Measurements from ENCODE around the gene COX10. TPM values are rescaled to one million over a fixed set of nuclear protein-coding genes. Genes with fewer than 3 reads are reported as not detected.
A peak's percentile ranks its signal among the peaks of the same experiment; 100 is the strongest.

The COX10 gene
- total RNA-seq, 1 experiment from 2014 or later: 34.5 TPM

- no peaks in the 10 kb centered on the region for H3K27me3 ChIP-seq (ENCODE audit: low read length)
- H3K27ac ChIP-seq (ENCODE audit: low read length): no peak overlapping the region
- H3K36me3 ChIP-seq (ENCODE audit: insufficient read depth, low read length): no peaks in the 10 kb centered on the region
- H3K4me3 ChIP-seq (ENCODE audit: low read length): no peak overlapping the region
- H3K4me1 ChIP-seq (ENCODE audit: low read length): peaks cover 5% of the 10 kb centered on the region
- no peak overlapping the region for H3K9ac ChIP-seq (ENCODE audit: low read length)
- no peak overlapping the region for H3K4me2 ChIP-seq (ENCODE audit: low read depth, low read length, poor library complexity, severe bottlenecking)
- DNase-seq: no peak
- H3K79me2 ChIP-seq (ENCODE audit: low read length): peaks cover 32% of the 10 kb centered on the region; the same call in 1 of the 2 replicates
- H3K9me3 ChIP-seq (ENCODE audit: low read length): no peaks in the 10 kb centered on the region
- no peaks in the 10 kb centered on the region for H3K9me2 ChIP-seq (replicated peaks; ENCODE audit: insufficient read depth, low read length)
- no peaks in the 10 kb centered on the region for H4K20me1 ChIP-seq (ENCODE audit: insufficient read depth, low read depth, low read length)
- no peak overlapping the region for H2AFZ ChIP-seq (ENCODE audit: low read length)
These were observed 130.3 kb downstream of the COX10 start for GRCh38 chr17:14199601-14200000.

DNA sequence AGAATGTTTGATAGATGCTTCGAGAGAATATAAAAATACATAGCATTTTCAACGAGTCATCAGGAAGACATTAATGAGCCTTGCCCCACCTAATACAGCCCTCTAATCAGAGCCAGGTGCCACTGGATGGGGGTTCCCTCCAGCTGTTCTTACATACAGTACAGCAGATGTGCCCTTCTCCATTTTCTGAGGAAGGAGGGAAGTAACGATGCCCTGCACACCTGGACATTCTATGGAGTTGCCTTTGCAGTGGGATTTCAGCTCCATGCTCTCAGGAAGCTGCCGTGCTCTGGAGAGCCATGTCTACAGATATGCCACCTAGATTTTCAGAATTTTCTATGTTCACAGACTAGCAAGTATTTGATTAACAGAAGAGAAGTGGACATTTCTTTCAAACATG is 131.1 kb downstream of the COX10 start:
- Histone ChIP-seq H3K4me1 (ENCODE audit: low read length) (peaks cover 5% of the 10 kb centered on the region), H3K9ac (ENCODE audit: low read length) (no peak overlapping the region), H3K27ac (ENCODE audit: low read length) (no peak overlapping the region), H3K4me2 (ENCODE audit: low read depth, low read length, poor library complexity, severe bottlenecking) (no peak overlapping the region), H3K9me3 (ENCODE audit: low read length) (no peaks in the 10 kb centered on the region), H2AFZ (ENCODE audit: low read length) (no peak overlapping the region), H4K20me1 (ENCODE audit: insufficient read depth, low read depth, low read length) (no peaks in the 10 kb centered on the region), H3K36me3 (ENCODE audit: insufficient read depth, low read length) (no peaks in the 10 kb centered on the region), H3K79me2 (ENCODE audit: low read length) (peaks cover 28% of the 10 kb centered on the region; the same call in 1 of the 2 replicates), H3K4me3 (ENCODE audit: low read length) (no peak overlapping the region), H3K27me3 (ENCODE audit: low read length) (no peaks in the 10 kb centered on the region), H3K9me2 (replicated peaks; ENCODE audit: insufficient read depth, low read length) (no peaks in the 10 kb centered on the region)
- DNase-seq: no peak

- H4K20me1 ChIP-seq (ENCODE audit: insufficient read depth, low read depth, low read length): no peaks in the 10 kb centered on the region
- no peaks in the 10 kb centered on the region for H3K9me3 ChIP-seq (ENCODE audit: low read length)
- no peak overlapping the region for H3K4me2 ChIP-seq (ENCODE audit: low read depth, low read length, poor library complexity, severe bottlenecking)
- H3K27me3 ChIP-seq (ENCODE audit: low read length): no peaks in the 10 kb centered on the region
- H3K36me3 ChIP-seq (ENCODE audit: insufficient read depth, low read length): no peaks in the 10 kb centered on the region
- no peak overlapping the region for H3K9ac ChIP-seq (ENCODE audit: low read length)
- H3K4me3 ChIP-seq (ENCODE audit: low read length): no peak overlapping the region
- no peak for DNase-seq
- H3K27ac ChIP-seq (ENCODE audit: low read length): no peak overlapping the region
- H2AFZ ChIP-seq (ENCODE audit: low read length): no peak overlapping the region
- no peaks in the 10 kb centered on the region for H3K9me2 ChIP-seq (replicated peaks; ENCODE audit: insufficient read depth, low read length)
- peaks cover 22% of the 10 kb centered on the region; the same call in 1 of the 2 replicates for H3K79me2 ChIP-seq (ENCODE audit: low read length)
- peaks cover 1% of the 10 kb centered on the region for H3K4me1 ChIP-seq (ENCODE audit: low read length)
These were observed 132.0 kb downstream of the COX10 start for GRCh38 chr17:14201021-14201987.

GRCh38 chr17:14201988-14202380 is 132.7 kb downstream of the COX10 start:
- Histone ChIP-seq H2AFZ (ENCODE audit: low read length) (no peak overlapping the region), H3K27me3 (ENCODE audit: low read length) (no peaks in the 10 kb centered on the region), H3K4me1 (ENCODE audit: low read length) (no peaks in the 10 kb centered on the region; the same call in 1 of the 2 replicates), H3K9ac (ENCODE audit: low read length) (no peak overlapping the region), H3K4me2 (ENCODE audit: low read depth, low read length, poor library complexity, severe bottlenecking) (no peak overlapping the region), H3K36me3 (ENCODE audit: insufficient read depth, low read length) (no peaks in the 10 kb centered on the region), H3K79me2 (ENCODE audit: low read length) (peaks cover 22% of the 10 kb centered on the region; the same call in 1 of the 2 replicates), H3K9me2 (replicated peaks; ENCODE audit: insufficient read depth, low read length) (no peaks in the 10 kb centered on the region), H3K27ac (ENCODE audit: low read length) (no peak overlapping the region), H4K20me1 (ENCODE audit: insufficient read depth, low read depth, low read length) (no peaks in the 10 kb centered on the region), H3K4me3 (ENCODE audit: low read length) (no peak overlapping the region), H3K9me3 (ENCODE audit: low read length) (no peaks in the 10 kb centered on the region)
- no peak for DNase-seq

GRCh38 chr17:14202388-14203166 is 133.3 kb downstream of the COX10 start:
- H3K27ac ChIP-seq (ENCODE audit: low read length): no peak overlapping the region
- no peak overlapping the region for H3K9ac ChIP-seq (ENCODE audit: low read length)
- peaks cover 22% of the 10 kb centered on the region; the same call in 1 of the 2 replicates for H3K79me2 ChIP-seq (ENCODE audit: low read length)
- no peaks in the 10 kb centered on the region for H3K9me3 ChIP-seq (ENCODE audit: low read length)
- no peak overlapping the region for H3K4me3 ChIP-seq (ENCODE audit: low read length)
- H3K36me3 ChIP-seq (ENCODE audit: insufficient read depth, low read length): no peaks in the 10 kb centered on the region
- no peak for DNase-seq
- no peaks in the 10 kb centered on the region for H3K27me3 ChIP-seq (ENCODE audit: low read length)
- H2AFZ ChIP-seq (ENCODE audit: low read length): no peak overlapping the region
- H3K4me1 ChIP-seq (ENCODE audit: low read length): no peaks in the 10 kb centered on the region; the same call in 1 of the 2 replicates
- H3K4me2 ChIP-seq (ENCODE audit: low read depth, low read length, poor library complexity, severe bottlenecking): no peak overlapping the region
- no peaks in the 10 kb centered on the region for H4K20me1 ChIP-seq (ENCODE audit: insufficient read depth, low read depth, low read length)
- H3K9me2 ChIP-seq (replicated peaks; ENCODE audit: insufficient read depth, low read length): no peaks in the 10 kb centered on the region

DNA sequence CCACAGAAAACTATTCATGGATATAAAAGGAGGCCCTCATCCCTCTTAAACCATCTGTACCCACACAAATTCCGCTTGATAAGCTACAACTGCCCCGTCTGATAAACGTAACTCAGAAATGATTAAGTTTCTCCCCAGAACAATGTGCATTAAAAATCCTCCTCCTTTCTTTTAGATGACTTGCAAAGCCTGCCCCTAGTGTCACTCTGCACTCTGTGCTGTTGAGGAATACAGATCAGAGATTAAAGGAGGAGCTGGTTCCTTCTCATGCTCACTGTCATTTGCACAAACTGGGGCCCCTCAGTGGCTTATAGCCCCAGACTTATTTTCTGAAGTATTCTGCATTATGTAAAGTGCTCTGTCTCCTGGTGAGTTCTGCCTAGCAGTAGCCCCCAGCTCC is 134.1 kb downstream of the COX10 start:
- Histone ChIP-seq H3K27me3 (ENCODE audit: low read length) (no peaks in the 10 kb centered on the region), H3K4me3 (ENCODE audit: low read length) (no peak overlapping the region), H3K36me3 (ENCODE audit: insufficient read depth, low read length) (no peaks in the 10 kb centered on the region), H3K27ac (ENCODE audit: low read length) (no peak overlapping the region), H3K9me2 (replicated peaks; ENCODE audit: insufficient read depth, low read length) (no peaks in the 10 kb centered on the region), H3K4me2 (ENCODE audit: low read depth, low read length, poor library complexity, severe bottlenecking) (no peak overlapping the region), H3K9ac (ENCODE audit: low read length) (no peak overlapping the region), H2AFZ (ENCODE audit: low read length) (no peak overlapping the region), H3K9me3 (ENCODE audit: low read length) (no peaks in the 10 kb centered on the region), H3K79me2 (ENCODE audit: low read length) (peaks cover 15% of the 10 kb centered on the region; the same call in 1 of the 2 replicates), H4K20me1 (ENCODE audit: insufficient read depth, low read depth, low read length) (no peaks in the 10 kb centered on the region), H3K4me1 (ENCODE audit: low read length) (no peaks in the 10 kb centered on the region; the same call in 1 of the 2 replicates)
- peak; percentile 54 for DNase-seq

- Histone ChIP-seq H3K4me3 (ENCODE audit: low read length) (no peak overlapping the region), H3K4me1 (ENCODE audit: low read length) (no peaks in the 10 kb centered on the region; the same call in 1 of the 2 replicates), H4K20me1 (ENCODE audit: insufficient read depth, low read depth, low read length) (no peaks in the 10 kb centered on the region), H3K36me3 (ENCODE audit: insufficient read depth, low read length) (no peaks in the 10 kb centered on the region), H3K9me2 (replicated peaks; ENCODE audit: insufficient read depth, low read length) (no peaks in the 10 kb centered on the region), H3K9me3 (ENCODE audit: low read length) (no peaks in the 10 kb centered on the region), H3K9ac (ENCODE audit: low read length) (no peak overlapping the region), H3K27ac (ENCODE audit: low read length) (no peak overlapping the region), H3K4me2 (ENCODE audit: low read depth, low read length, poor library complexity, severe bottlenecking) (no peak overlapping the region), H3K79me2 (ENCODE audit: low read length) (peaks cover 10% of the 10 kb centered on the region; the same call in 1 of the 2 replicates), H3K27me3 (ENCODE audit: low read length) (no peaks in the 10 kb centered on the region), H2AFZ (ENCODE audit: low read length) (no peak overlapping the region)
- no peak for DNase-seq
These were observed 134.8 kb downstream of the COX10 start for GRCh38 chr17:14204084-14204483.

DNA sequence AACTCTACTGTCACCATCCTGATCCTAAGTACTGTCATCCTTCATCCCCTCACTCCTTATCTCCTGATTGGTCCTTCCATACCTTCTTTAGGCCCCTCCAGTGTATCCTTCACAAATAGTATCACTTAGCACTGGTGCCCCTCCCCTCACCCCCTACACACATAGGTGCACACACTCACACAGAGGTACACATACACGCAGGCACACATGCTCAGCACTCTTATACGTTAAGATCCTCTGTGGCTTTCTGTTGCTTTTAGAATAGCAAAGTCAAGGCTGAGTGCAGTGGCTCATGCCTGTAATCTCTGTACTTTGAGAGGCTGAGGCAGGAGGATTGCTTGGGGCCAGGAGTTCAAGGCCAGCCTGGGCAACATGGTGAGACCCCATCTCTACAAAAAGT is 135.2 kb downstream of the COX10 start:
- H3K9me3 ChIP-seq (ENCODE audit: low read length): no peaks in the 10 kb centered on the region
- no peaks in the 10 kb centered on the region for H4K20me1 ChIP-seq (ENCODE audit: insufficient read depth, low read depth, low read length)
- H3K4me1 ChIP-seq (ENCODE audit: low read length): no peaks in the 10 kb centered on the region; the same call in 1 of the 2 replicates
- H3K9me2 ChIP-seq (replicated peaks; ENCODE audit: insufficient read depth, low read length): no peaks in the 10 kb centered on the region
- no peak overlapping the region for H3K9ac ChIP-seq (ENCODE audit: low read length)
- DNase-seq: no peak
- H3K4me3 ChIP-seq (ENCODE audit: low read length): no peak overlapping the region
- H2AFZ ChIP-seq (ENCODE audit: low read length): no peak overlapping the region
- H3K79me2 ChIP-seq (ENCODE audit: low read length): 0 out of 2 replicates have a peak, but pooled peaks cover 9% of the 10 kb centered on the region
- no peaks in the 10 kb centered on the region for H3K27me3 ChIP-seq (ENCODE audit: low read length)
- no peaks in the 10 kb centered on the region for H3K36me3 ChIP-seq (ENCODE audit: insufficient read depth, low read length)
- no peak overlapping the region for H3K27ac ChIP-seq (ENCODE audit: low read length)
- no peak overlapping the region for H3K4me2 ChIP-seq (ENCODE audit: low read depth, low read length, poor library complexity, severe bottlenecking)
